HG03108 (cell line): ENCODE data around the gene POLR2C.
"Not testable (repeated sequence)": the region's sequence is repeated elsewhere in the genome, so short reads cannot be mapped to it uniquely, and the experiment has no call there.

Source experiments
- ATAC-seq: cut with Tn5 transposase; IDR thresholded peaks from one replicate; pipeline ENCODE4 v1.9.1; 2021; ENCODE audit warnings: moderate library complexity; ENCODE audit not compliant: unreplicated experiment

POLR2C gene

GRCh38 chr16:57478396-57479204 is 16.1 kb downstream of the POLR2C start:
- no peak for ATAC-seq

DNA sequence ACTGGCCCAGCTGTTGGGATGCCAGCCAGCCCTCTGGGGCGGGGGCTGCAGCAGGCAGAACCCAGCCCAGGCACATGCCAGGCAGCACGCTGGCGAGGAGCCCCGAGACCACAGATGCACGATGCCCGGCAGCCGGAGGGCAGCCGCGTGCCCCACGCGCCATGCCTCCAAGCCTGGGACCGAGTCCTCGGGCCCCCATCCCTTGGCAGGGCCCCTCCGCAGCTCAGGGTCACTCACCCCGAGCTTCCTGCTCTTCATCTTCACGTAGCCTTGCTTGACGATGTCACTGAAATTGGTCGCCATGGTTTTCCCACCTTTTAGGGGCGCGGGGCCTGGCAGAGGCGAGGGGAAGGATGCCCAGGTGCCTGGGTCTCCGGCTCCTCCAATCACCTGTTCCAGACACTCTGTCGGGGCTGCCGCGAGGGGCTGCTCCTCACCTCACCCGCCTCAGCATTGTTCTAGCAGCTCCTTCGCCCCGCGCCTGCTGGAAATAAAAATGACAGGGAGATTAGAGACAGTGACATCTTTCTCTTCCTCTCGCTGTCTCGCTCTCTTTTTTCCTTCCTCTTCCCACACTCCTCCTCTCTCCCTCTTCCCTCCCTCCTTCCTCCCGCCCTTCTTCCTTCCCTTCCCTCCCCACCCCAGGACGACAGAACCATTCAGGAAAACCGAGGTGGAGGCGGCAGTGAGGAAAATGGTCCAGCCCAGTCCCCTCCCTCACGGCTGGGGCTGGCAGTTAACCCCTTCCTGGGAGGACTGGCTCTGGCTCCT is 16.9 kb downstream of the POLR2C start:
- ATAC-seq = no peak

DNA sequence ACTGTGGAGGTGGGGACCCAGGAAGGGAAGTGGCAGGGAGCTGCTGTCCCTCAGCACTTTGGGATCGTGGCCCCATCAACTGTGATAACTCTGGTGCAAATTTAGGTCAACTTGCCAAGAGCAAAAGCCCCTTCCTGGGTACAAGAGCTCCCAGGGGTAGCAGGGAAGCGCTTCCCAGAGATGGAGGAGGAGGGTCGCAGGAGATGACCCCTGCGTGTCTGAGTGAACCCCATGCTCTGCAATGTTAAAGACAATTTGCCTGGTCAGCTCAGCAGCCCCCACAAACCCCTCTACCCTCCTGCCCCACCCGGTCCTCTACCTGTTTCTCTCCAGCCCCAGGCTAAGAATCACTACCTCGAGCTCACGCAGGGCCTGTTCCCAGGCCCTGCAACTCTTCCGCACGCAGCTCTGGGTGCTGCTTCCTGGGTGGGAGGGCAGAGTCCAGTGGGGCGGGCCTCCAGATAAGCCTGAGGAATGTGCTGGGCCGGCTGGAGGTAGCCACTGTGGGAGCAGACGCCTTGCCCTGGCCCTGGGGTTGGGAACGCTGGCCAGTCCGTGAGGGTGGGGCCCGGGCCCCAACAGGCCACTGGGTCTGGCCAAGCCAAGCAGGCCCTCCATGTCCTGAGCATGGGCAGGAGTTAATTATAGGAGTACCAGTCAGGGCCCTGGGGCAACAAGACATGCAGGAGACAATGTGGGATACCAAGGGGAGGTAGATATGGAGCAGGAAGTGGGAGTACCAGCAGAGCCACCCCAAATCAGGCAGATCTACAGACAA is 17.7 kb downstream of the POLR2C start:
- no peak for ATAC-seq

- ATAC-seq = no peak
These were observed 18.3 kb downstream of the POLR2C start for GRCh38 chr16:57480754-57481230.

- ATAC-seq = no peak
These were observed 18.9 kb downstream of the POLR2C start for GRCh38 chr16:57481421-57481820.

- ATAC-seq = no peak
These were observed 20.5 kb downstream of the POLR2C start for GRCh38 chr16:57482845-57483545.

DNA sequence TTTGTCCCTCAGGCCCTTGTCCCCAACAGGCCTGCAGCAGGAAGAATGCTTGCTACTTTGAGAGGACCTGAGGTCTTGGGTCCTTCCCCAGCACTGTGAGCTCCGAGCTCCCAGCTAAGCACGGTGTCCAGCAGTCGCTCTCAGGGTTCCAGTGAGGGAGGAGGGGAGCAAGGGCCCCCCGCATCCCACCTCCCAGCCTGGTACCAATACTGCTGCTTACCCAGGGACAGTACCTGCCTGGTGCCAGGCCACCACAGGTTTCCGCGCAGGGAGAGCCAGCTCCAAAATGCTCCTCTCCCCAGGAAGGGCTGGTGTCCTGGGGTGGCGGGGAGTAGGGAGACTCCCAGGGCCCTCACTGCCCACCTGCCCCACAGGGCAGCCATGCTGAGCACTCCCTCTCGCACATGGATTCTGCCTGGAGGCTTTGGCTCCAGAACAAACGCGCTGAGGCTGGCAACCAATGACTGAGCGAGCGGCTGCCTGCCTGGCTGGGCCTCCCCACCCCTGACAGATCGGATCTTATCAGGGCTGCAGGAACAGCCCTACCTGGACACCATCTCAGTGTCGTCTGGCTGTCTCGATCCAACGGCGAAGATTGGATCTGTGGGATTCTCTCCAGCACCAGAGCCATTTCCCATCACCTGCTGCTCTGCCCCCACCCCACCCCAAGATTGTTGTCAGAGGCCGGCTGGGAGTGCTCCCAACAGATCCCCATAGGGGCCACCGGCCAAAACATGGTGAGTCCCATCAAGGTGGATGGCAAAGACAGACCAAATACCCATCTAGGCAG is 21.4 kb downstream of the POLR2C start:
- no peak for ATAC-seq

DNA sequence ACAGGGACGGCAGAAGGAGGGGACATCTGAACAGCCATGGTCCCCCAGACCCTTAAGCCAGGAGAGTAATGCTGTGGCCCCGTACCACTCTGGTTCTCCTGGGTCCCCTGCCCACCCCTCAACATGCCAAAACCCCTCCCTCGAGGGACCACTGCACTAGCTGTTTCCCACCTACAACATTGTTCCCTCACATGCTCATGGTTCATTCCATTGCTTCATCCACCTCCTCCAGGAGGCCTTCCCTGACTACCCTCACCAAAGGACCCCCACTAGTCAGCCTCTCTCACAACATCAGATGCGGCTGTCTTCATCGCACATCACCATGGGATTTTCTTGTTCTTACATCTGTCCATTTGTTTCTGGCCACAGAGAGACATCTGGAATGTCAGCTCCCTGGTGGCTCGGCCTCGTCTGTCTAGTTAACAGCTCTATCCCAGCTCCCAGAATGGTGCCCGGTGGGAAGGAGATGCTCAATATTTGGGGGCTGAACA is 22.1 kb downstream of the POLR2C start:
- ATAC-seq = no peak

DNA sequence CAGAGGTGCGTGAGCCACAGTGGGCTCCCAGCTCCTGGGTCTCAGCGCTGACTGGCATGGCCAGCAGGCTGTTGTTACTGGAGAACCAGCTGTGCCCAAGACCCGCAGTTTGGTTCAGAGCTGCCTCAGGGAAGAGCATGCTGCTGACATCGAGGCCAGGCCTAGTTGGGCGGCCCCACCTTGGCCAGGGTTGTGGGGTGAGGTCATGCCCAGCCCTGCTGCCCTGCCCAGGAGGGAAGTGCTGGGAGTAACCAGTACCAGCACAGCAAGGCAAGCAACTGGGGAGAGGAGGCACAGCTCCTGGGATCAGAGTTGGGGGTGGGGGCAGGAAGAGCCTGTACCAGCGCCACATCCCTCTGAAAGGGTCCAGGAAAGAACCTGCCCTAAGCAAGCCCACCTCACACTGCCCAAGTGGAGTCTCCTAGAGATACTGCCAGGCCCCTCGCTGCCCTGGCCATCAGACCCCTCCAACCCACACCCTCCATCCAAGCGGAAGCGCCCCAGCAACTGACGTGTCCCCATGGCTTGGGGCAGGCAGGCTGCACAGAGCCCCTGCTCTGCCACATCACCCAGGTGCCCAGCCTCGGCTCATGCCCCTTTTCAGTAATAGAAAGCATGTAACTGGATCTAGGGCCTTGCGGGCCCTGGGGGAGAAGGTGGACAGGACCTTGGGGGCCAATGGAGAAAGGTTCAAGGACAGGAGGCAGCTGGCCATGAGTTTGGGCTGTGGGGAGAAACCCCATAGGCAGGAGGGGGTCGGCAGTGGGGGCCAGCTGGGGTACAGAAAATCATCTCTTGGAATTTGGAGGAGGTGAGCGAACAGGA is 22.8 kb downstream of the POLR2C start:
- ATAC-seq = no peak

DNA sequence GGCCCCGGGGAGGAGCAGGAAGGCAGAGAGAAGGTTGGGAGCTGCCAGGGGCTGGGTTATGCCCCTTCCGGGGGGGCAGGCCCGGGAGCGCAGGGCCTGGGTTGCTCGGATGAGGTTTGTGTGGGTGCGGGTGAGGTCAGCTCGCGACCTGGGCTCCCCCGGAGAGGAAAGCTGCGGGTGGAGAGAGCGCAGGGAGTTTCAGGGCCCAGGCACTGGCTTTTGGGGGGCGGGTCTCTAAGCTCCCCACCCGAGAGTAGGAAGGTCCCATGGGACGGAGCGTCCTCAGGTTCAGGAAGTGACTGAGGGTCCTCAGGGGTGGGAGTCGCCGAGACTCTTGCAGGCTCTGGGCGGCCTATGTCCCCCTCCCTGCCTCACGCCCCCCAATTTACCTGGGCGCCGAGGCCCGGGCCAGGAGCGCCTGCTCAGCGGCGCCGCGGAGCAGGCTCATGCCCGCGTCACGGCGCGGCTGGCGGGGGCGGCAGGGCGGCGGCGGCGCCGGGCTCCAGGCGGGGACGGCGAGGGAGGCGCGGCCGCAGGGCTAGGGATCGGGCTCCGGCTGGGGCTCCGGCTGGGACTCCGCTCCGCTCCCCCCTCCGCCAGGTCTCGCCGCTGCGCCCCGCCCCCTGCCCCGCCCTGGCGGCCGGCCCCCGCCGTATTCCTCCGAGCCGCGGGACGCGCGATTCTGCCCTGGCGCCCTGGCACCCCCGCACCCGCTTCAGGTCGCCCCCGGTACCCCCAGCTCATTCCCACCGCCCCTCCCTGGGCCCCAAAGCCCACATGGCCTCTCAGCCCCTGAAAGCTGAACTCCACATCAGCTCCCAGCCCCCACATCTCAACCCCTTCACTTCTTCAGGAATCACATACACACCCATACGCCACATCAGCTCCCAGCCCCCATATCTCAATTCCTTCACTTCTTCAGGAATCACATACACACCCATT is 23.7 kb downstream of the POLR2C start, which contains the start of gene DOK4:
Gene DOK4, minus strand, starts transcription at position 578 of the 942 bp plus-strand sequence. CDS start 6,986 bp downstream, outside the sequence.
- ATAC-seq = peak; percentile 92

DNA sequence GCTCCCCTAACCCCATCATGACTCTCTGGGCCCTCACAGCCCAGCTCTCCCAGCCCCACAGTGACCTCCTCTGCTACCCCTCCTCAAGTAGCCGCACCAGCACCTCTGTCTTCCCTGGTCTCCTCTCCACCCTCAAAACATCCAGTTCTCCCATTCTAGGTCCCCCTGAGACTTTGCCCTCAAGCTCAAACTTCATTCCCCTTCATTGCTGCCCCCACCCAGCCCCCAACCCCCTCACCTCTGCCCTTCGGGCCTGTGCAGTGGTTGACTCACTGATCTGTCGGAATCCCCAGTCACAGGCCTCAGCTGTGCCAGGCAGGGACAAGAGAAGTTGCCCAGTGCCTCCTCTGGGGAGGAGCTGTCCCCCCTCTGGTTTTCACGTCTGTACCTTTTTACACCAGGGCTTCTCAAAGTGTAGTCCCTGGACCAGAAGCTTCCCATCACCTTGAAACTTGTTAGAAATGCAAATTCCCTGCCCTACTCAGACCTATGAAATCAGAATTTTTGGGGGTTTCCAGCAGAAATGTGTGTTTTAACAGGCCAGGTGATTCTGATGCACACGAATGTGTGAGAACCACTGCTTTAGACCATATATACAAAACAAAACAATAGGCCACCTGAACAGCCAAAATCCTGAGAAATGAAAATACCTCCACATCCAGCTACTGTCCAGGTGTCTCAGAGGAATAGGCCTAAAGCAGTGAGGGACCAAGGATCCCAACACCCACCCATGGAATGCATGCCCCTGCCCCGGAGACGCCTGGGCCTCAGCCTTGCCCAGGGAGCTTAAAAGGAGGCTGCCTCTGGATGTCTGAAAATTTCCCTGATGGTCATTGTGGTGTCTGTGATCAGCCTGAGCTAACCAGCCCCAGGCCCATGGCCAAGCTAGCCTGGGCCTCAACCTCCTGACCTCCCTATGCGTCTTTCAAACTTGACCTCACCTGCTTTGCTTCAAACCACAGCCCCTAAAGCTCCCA is 24.7 kb downstream of the POLR2C start:
- no peak for ATAC-seq

DNA sequence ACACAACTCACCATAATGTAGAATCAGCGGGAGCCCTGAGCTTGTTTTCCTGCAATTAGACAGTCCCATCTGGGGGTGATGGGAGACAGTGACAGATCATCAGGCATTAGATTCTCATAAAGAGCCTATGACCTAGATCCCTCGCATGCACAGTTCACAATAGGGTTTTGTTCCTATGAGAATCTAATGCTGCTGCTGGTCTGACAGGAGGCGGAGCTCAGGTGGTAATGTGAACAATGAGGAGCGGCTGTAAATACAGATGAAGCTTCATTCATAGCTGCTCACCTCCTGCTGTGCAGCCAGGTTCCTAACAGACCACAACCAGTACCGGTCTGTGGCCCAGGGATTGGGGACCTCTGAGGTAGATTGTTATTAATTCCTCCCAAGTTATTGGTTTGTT is 26.8 kb downstream of the POLR2C start:
- ATAC-seq = no peak

DNA sequence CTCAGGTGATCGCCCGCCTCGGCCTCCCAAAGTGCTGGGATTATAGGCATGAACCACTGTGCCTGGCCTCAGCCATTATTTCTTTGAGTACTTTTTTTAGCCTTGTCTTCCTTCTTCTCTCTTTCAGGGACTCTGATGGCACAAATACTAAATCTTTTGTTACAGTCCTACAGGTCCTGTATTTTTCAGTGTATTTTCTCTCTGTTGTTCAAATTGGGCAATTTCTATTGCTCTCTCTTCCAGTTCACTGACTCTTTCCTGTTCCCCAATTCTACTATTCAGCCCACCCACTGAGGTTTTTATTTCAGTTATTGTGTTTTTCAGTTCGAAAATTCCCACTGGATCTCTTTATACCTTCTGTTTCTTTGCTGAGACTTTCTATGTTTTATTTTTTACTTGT is 31.3 kb downstream of the POLR2C start:
- no peak for ATAC-seq

DNA sequence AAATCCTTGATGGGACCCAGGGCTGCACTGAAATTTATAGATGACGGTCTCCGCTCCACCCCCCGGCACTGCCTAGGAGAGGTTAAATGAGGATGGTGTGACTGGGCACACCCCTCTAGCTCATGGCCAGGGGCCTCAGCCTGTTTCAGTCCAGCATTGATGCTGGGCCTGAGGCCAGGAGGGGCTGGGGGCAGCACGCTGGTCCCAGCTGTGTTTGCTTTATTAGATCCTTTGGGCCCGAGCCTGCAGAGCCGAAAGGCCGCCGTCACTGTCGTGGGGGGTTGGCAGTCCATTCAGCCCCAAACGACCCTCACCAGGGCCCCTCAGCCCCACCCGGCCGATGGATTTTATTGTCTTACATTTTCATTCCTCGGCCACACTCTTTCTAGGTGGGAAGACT is 34.6 kb downstream of the POLR2C start:
- ATAC-seq = no peak

DNA sequence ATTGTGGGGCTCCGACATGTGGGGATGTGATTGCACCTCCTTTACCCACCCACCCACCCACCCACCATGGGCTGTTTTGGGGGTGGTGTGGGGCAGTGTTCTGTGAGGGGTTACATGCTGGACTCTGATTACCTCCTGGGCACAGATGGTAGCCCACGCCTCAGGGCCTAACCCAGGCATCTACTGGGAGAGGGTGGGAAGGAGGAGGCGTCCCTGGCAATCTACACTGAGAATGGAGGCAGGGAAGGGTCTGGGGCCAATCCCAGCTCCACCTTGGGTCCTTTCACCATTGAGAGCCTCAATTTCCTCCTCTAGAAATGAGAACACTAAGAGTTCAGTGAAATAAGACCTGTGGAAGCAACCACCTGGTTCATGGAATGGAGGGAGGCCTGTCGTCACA is 35.6 kb downstream of the POLR2C start:
- ATAC-seq = no peak

DNA sequence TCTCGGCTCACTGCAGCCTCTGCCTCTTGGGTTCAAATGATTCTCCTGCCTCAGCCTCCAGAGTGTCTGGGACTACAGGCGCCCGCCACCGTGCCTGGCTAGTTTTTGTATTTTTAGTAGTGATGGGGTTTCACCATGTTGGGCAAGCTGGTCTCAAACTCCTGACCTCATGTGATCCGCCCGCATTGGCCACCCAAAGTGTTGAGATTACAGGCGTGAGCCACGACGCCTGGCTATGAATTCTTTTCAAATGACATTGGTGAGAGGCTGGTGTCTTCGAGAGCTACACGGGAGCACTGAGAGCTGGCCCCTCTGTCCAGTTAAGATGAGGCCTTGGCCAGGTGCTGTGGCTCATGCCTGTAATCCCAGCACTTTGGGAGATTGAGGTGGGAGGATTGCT is 37.5 kb downstream of the POLR2C start:
- not testable (repeated sequence) for ATAC-seq
